ENCODE results near the gene MYH9. TPM values are rescaled to one million over a fixed set of nuclear protein-coding genes. Genes with fewer than 3 reads are reported as not detected.
"Not testable (repeated sequence)": the region's sequence is repeated elsewhere in the genome, so short reads cannot be mapped to it uniquely, and the experiment has no call there.

Gene MYH9
- total RNA-seq, 1 experiment from 2014 or later = 323 TPM

DNA sequence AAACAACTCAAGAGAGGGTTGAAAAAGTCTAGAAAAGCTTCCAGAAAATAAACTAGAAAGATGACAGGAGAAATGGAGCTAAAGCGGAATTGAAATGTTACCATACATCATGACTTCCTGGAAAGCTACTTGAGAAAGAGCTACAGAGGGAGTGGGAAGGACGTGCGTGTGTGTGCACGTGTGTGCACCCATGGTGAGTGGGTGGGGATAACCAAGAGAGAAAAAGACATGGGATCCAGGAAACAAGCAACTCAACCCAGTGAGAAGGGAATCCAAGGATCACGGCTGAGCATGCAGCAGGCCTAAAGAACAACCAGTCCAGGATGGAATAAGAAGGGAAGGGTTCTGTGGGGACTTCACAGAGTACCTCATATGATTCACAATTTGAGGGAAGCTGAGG, 113.2 kb downstream of the MYH9 start:
- Histone ChIP-seq H3K27ac (ENCODE audit: low read depth, low read length, poor library complexity, severe bottlenecking) (no peak overlapping the region), H3K27me3 (replicated peaks; ENCODE audit: insufficient read depth, low read depth, low read length, poor library complexity) (no peaks in the 10 kb centered on the region), H3K9me3 (ENCODE audit: low read depth, low read length, poor library complexity, severe bottlenecking) (no peaks in the 10 kb centered on the region), H3K36me3 (ENCODE audit: insufficient read depth, low read length, poor library complexity, severe bottlenecking) (no peaks in the 10 kb centered on the region), H3K4me1 (ENCODE audit: insufficient read depth, low read length, poor library complexity, severe bottlenecking) (no peaks in the 10 kb centered on the region), H3K4me3 (ENCODE audit: low read depth, low read length, poor library complexity, severe bottlenecking) (no peak overlapping the region)
- POLR2A ChIA-PET (ENCODE audit: low non-redundant PET) = interaction anchor here (0.7 kb wide), 1 partner anchor 18 kb away, joined by 3 read pairs; no protein-coding TSS in a partner anchor
- DNase-seq (ENCODE audit: low spot score) = no peak
- no peak for TF ChIP-seq CTCF (conservative IDR thresholded peaks at IDR 0.05; ENCODE audit: low read depth, low read length)
- no peak for TF ChIP-seq EZH2 (IDR thresholded peaks at IDR 0.05; ENCODE audit: borderline replicate concordance, low read depth, low read length, poor library complexity, severe bottlenecking)
- CTCF ChIA-PET = no interaction called here
- no TSS peak for BruUV-seq (replicated peaks)
- intact Hi-C loops (cut with micrococcal nuclease; ENCODE audit: unreplicated experiment) = no loop called here

- H3K27ac ChIP-seq (ENCODE audit: low read depth, low read length, poor library complexity, severe bottlenecking); H3K36me3 ChIP-seq (ENCODE audit: insufficient read depth, low read length, poor library complexity, severe bottlenecking); H3K9me3 ChIP-seq (ENCODE audit: low read depth, low read length, poor library complexity, severe bottlenecking); DNase-seq (ENCODE audit: low spot score); CTCF ChIA-PET; BruUV-seq (replicated peaks); POLR2A ChIA-PET (ENCODE audit: low non-redundant PET); H3K4me3 ChIP-seq (ENCODE audit: low read depth, low read length, poor library complexity, severe bottlenecking); H3K27me3 ChIP-seq (replicated peaks; ENCODE audit: insufficient read depth, low read depth, low read length, poor library complexity); intact Hi-C loops (cut with micrococcal nuclease; ENCODE audit: unreplicated experiment); H3K4me1 ChIP-seq (ENCODE audit: insufficient read depth, low read length, poor library complexity, severe bottlenecking): not testable (repeated sequence)
Observed at GRCh38 chr22:36271951-36272350, 115.8 kb downstream of the MYH9 start.

DNA sequence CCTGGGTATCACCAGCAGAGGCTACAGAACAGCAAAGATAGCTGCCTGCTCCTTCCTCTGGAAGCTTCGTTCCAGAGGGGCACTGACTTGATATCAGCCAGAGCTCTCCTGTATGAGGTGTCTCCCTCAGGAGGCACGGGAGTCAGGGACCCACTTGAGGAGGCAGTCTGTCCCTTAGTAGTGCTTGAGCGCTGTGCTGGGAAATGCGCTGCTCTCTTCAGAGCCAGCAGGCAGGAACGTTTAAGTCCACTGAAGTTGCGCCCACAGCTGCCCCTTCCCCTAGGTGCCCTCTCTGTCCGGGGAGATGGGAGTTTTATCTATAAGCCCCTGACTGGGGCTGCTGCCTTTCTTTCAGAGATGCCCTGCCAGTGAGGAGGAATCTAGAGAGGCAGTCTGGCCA, 116.5 kb downstream of the MYH9 start:
- BruUV-seq (replicated peaks); H3K4me3 ChIP-seq (ENCODE audit: low read depth, low read length, poor library complexity, severe bottlenecking); H3K36me3 ChIP-seq (ENCODE audit: insufficient read depth, low read length, poor library complexity, severe bottlenecking); H3K9me3 ChIP-seq (ENCODE audit: low read depth, low read length, poor library complexity, severe bottlenecking); intact Hi-C loops (cut with micrococcal nuclease; ENCODE audit: unreplicated experiment); H3K27me3 ChIP-seq (replicated peaks; ENCODE audit: insufficient read depth, low read depth, low read length, poor library complexity); H3K4me1 ChIP-seq (ENCODE audit: insufficient read depth, low read length, poor library complexity, severe bottlenecking); POLR2A ChIA-PET (ENCODE audit: low non-redundant PET); DNase-seq (ENCODE audit: low spot score); H3K27ac ChIP-seq (ENCODE audit: low read depth, low read length, poor library complexity, severe bottlenecking): not testable (repeated sequence)
- CTCF ChIA-PET = interaction anchor here (0.9 kb wide), 1 partner anchor 15 kb away, joined by 3 read pairs; no protein-coding TSS in a partner anchor

- H3K9me3 ChIP-seq (ENCODE audit: low read depth, low read length, poor library complexity, severe bottlenecking) = no peaks in the 10 kb centered on the region
- no peaks in the 10 kb centered on the region for H3K27me3 ChIP-seq (replicated peaks; ENCODE audit: insufficient read depth, low read depth, low read length, poor library complexity)
- BruUV-seq (replicated peaks) = no TSS peak
- ChIA-PET POLR2A (ENCODE audit: low non-redundant PET) (no interaction called here), CTCF (no interaction called here)
- H3K4me1 ChIP-seq (ENCODE audit: insufficient read depth, low read length, poor library complexity, severe bottlenecking) = no peaks in the 10 kb centered on the region
- no peak for TF ChIP-seq EZH2 (IDR thresholded peaks at IDR 0.05; ENCODE audit: borderline replicate concordance, low read depth, low read length, poor library complexity, severe bottlenecking)
- no peak for TF ChIP-seq CTCF (conservative IDR thresholded peaks at IDR 0.05; ENCODE audit: low read depth, low read length)
- H3K36me3 ChIP-seq (ENCODE audit: insufficient read depth, low read length, poor library complexity, severe bottlenecking) = no peaks in the 10 kb centered on the region
- intact Hi-C loops (cut with micrococcal nuclease; ENCODE audit: unreplicated experiment) = no loop called here
- H3K4me3 ChIP-seq (ENCODE audit: low read depth, low read length, poor library complexity, severe bottlenecking) = no peak overlapping the region
- H3K27ac ChIP-seq (ENCODE audit: low read depth, low read length, poor library complexity, severe bottlenecking) = no peak overlapping the region
- DNase-seq (ENCODE audit: low spot score) = no peak
Observed at GRCh38 chr22:36267896-36268485, 119.8 kb downstream of the MYH9 start.

Measured in A673 (cell line).